ENCODE results near the gene RAI1.

DNA sequence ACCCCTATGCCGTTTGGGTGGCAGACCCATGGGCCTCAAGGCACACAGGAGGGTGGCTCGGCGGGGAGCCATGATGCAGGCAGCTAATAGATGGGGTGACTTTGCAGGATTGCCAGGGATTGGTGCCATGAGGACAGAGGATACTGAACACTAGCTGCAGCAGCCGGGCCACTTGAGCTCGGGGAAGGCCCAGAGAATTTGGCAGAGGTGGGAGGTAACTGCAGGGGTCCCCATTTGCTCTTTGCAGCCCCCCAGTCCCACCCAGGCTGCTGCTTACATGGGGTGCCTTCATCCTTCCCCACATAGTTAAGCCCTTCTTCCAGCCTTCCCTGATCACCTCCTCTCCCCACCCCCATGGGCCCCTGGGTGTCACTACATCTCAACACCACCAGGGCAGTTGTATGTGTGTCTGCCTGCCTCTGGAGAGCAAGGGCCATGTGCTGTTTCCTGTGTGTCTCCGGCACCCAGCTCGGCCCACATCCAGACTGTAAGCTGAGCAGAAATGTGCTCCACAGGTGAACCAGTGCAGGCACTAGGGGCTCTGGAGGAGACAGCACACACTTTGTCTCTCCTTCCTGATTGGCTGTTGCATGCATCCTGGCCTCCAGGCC lies 103.5 kb downstream of the RAI1 start:
- no peak for TF ChIP-seq POLR2A (IDR thresholded peaks at IDR 0.05)
- TF ChIP-seq, protein P1, sequence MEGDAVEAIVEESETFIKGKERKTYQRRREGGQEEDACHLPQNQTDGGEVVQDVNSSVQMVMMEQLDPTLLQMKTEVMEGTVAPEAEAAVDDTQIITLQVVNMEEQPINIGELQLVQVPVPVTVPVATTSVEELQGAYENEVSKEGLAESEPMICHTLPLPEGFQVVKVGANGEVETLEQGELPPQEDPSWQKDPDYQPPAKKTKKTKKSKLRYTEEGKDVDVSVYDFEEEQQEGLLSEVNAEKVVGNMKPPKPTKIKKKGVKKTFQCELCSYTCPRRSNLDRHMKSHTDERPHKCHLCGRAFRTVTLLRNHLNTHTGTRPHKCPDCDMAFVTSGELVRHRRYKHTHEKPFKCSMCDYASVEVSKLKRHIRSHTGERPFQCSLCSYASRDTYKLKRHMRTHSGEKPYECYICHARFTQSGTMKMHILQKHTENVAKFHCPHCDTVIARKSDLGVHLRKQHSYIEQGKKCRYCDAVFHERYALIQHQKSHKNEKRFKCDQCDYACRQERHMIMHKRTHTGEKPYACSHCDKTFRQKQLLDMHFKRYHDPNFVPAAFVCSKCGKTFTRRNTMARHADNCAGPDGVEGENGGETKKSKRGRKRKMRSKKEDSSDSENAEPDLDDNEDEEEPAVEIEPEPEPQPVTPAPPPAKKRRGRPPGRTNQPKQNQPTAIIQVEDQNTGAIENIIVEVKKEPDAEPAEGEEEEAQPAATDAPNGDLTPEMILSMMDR (IDR thresholded peaks at IDR 0.05): no peak

Data from lower leg skin (tissue), 3 donors.